Endodermal cell (in vitro differentiated cells): ENCODE measurements around the gene TPM4. TPM values are rescaled to one million over a fixed set of nuclear protein-coding genes. Genes with fewer than 3 reads are reported as not detected.

Source experiments
- DNase-seq: peaks from one replicate; pipeline ENCODE4 v3.0.0-alpha.2; 2017
- H3K27ac ChIP-seq: 2 replicates; pipeline ENCODE4 v1.5.1; 2013; ENCODE audit warnings: mild to moderate bottlenecking, low read depth, low read length, moderate library complexity
- H3K27me3 ChIP-seq: 2 replicates; pipeline ENCODE4 v1.6.1; 2013; ENCODE audit warnings: mild to moderate bottlenecking, low read length, moderate library complexity; ENCODE audit not compliant: insufficient read depth, control insufficient read depth, poor library complexity, severe bottlenecking
- H3K36me3 ChIP-seq: 2 replicates; pipeline ENCODE4 v1.7.0; 2013; ENCODE audit warnings: mild to moderate bottlenecking, low read length, moderate library complexity; ENCODE audit not compliant: control insufficient read depth, insufficient read depth
- H3K4me1 ChIP-seq: one replicate; pipeline ENCODE4 v1.7.0; 2013; ENCODE audit warnings: low read length; ENCODE audit not compliant: control insufficient read depth, insufficient read depth
- H3K4me3 ChIP-seq: 2 replicates; pipeline ENCODE4 v1.5.1; 2013; ENCODE audit warnings: mild to moderate bottlenecking, low read length, moderate library complexity
- H3K9ac ChIP-seq: 2 replicates; pipeline ENCODE4 v1.6.1; 2013; ENCODE audit warnings: mild to moderate bottlenecking, low read length, moderate library complexity; ENCODE audit not compliant: poor library complexity, severe bottlenecking; ENCODE audit errors: extremely low read depth
- H3K9me3 ChIP-seq: 2 replicates; pipeline ENCODE4 v1.6.1; 2013; ENCODE audit warnings: mild to moderate bottlenecking, low read length, moderate library complexity; ENCODE audit not compliant: control insufficient read depth
- H3K27ac Mint-ChIP-seq: 2 replicates; pipeline ENCODE4 v1.8.0; 2020; ENCODE audit warnings: mixed read lengths
- H3K27me3 Mint-ChIP-seq: 2 replicates; pipeline ENCODE4 v1.8.0; 2021; ENCODE audit warnings: mild to moderate bottlenecking, mixed read lengths; ENCODE audit not compliant: insufficient read depth
- H3K36me3 Mint-ChIP-seq: 2 replicates; pipeline ENCODE4 v1.8.0; 2020; ENCODE audit warnings: low read depth, mixed read lengths
- H3K4me1 Mint-ChIP-seq: 2 replicates; pipeline ENCODE4 v1.8.0; 2020; ENCODE audit warnings: mixed read lengths
- H3K4me3 Mint-ChIP-seq: 2 replicates; pipeline ENCODE4 v1.8.0; 2020; ENCODE audit warnings: mild to moderate bottlenecking, moderate library complexity, mixed read lengths
- H3K9me3 Mint-ChIP-seq: 2 replicates; pipeline ENCODE4 v1.8.0; 2020; ENCODE audit warnings: mild to moderate bottlenecking, mixed read lengths
- WGBS, 2 experiments: methylation state at CpG; one replicate each; pipeline versions ENCODE4 v1.1.5 to v1.1.7; 2013; ENCODE audit warnings: missing lambda C conversion rate in 2 of 2, mixed read lengths in 1 of 2; ENCODE audit not compliant: insufficient coverage in 1 of 2, insufficient read length in 1 of 2; 5-methylcytosine and 5-hydroxymethylcytosine counted together
- total RNA-seq, 2 donors: library from RNA; stranded (reverse); fragmentation: NEBNext Ultra II Directional in 1 of 2; extraction: Animal tissue kit (Norgen Biotek cat#: 25700) in 1 of 2; gene quantifications; 2 replicates in 1 of 2; 3 replicates in 1 of 2; pipeline ENCODE4 v1.2.1, GENCODE V29; 2021
- TF ChIP-seq, protein P1 (sequence below): fragments of 200-600 bp; sonication (generic); conservative IDR thresholded peaks from 2 replicates; pipeline ENCODE4 v1.5.0; 2021; ENCODE audit warnings: antibody characterized with exemption, mild to moderate bottlenecking

TPM4 gene
- total RNA-seq, 2 donors from 2014 or later, result 387 to 437 TPM

- peaks cover 7% of the 10 kb centered on the region for H3K27me3 Mint-ChIP-seq
- no peaks in the 10 kb centered on the region for H3K9me3 Mint-ChIP-seq
- Histone ChIP-seq H3K36me3 (no peaks in the 10 kb centered on the region), H3K9me3 (no peaks in the 10 kb centered on the region), H3K4me3 (no peak overlapping the region), H3K4me1 (no peaks in the 10 kb centered on the region), H3K9ac (no peak overlapping the region), H3K27ac (no peak overlapping the region), H3K27me3 (no peaks in the 10 kb centered on the region)
- no peak overlapping the region for H3K27ac Mint-ChIP-seq
- TF ChIP-seq, protein P1, sequence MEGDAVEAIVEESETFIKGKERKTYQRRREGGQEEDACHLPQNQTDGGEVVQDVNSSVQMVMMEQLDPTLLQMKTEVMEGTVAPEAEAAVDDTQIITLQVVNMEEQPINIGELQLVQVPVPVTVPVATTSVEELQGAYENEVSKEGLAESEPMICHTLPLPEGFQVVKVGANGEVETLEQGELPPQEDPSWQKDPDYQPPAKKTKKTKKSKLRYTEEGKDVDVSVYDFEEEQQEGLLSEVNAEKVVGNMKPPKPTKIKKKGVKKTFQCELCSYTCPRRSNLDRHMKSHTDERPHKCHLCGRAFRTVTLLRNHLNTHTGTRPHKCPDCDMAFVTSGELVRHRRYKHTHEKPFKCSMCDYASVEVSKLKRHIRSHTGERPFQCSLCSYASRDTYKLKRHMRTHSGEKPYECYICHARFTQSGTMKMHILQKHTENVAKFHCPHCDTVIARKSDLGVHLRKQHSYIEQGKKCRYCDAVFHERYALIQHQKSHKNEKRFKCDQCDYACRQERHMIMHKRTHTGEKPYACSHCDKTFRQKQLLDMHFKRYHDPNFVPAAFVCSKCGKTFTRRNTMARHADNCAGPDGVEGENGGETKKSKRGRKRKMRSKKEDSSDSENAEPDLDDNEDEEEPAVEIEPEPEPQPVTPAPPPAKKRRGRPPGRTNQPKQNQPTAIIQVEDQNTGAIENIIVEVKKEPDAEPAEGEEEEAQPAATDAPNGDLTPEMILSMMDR, result no peak
- H3K36me3 Mint-ChIP-seq, result no peaks in the 10 kb centered on the region
- no peak overlapping the region for H3K4me3 Mint-ChIP-seq
- no peak for DNase-seq
- WGBS, 2 experiments, result 74 to 82% methylated on average over 3 to 4 of the region's 4 CpGs
- H3K4me1 Mint-ChIP-seq, result peaks cover 2% of the 10 kb centered on the region
Measured at GRCh38 chr19:16141043-16141442, 64.7 kb downstream of the TPM4 start.

DNA sequence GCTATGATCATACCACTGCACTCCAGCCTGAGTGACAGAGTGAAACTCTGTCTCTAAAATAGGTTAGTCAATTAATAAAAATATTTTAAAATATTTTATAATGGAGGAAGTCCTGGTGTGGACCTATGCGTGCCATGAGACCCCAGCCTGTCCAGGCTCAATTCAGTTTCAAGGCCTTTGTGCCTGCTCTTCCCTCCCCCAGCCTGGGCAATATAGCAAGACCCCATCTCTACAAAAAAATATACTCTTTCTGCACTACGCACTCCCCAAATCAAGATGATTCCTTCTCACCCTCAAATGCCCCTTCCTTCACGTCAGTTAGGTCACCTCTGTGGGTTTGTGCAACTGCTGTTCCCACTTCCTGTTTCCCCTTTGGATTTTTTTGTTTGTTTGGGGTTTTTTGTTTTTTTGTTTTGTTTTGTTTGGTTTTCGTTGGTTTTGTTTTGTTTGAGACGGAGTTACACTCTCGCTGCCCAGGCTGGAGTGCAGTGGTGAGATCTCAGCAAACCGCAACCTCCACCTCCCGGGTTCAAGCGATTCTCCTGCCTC, 65.8 kb downstream of the TPM4 start:
- TF ChIP-seq, protein P1, result no peak
- H3K4me3 Mint-ChIP-seq, result no peak overlapping the region

DNA sequence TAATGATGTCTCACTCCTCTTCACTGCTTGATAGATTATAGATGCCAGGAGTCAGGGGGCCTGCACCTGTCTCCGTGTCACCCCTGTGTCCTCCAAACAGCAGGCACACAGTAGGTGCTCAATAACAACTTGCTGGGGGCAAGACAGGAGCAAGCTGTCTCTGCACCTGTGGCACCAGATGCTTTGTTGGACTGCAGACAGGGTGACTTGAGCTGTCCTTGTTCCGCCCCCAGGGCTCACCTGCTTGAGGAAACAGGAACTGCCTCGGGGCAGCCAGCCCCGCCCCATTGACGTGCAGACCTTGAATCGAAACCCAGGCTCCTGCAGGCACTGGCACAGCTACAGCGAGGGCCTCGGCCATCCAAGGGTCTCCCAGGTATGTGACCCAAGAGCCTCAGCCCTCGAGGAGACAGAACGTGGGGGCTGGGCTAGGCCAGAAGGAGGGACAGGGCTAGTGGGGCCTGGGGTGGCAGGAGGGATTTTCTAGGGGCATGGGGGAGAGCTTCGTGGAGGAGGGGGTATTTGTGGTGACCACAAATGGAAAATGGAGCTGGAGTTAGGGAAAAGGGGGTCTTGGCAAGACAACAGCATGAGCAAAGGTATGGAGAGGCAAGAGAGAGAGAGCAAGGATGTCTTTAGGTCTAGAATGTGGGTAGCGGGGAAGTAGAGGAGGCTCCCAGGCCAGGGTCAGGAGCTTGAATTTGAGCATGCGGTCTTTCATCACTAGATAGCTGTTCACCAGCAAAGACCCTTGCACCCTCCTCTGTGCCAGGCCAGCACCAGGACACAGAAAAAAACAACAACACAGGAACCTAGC, 67.3 kb downstream of the TPM4 start, which contains the start of gene HSH2D:
Gene HSH2D, plus strand, starts transcription at position 287 of the 817 bp plus-strand sequence. CDS start 5,066 bp downstream, outside the sequence.
- Histone ChIP-seq H3K36me3 (no peaks in the 10 kb centered on the region), H3K27ac (no peak within 1 kb of the TSS), H3K27me3 (no peaks in the 10 kb centered on the region), H3K4me1 (no peaks in the 10 kb centered on the region), H3K9me3 (no peaks in the 10 kb centered on the region), H3K9ac (no peak within 1 kb of the TSS), H3K4me3 (no peak within 1 kb of the TSS)
- TF ChIP-seq, protein P1, result no peak
- H3K27ac Mint-ChIP-seq, result peak within 1 kb of the TSS; percentile 78
- H3K27me3 Mint-ChIP-seq, result peaks cover 5% of the 10 kb centered on the region
- 68 to 72% methylated on average over 7 to 13 of the region's 13 CpGs for WGBS, 2 experiments
- H3K36me3 Mint-ChIP-seq, result no peaks in the 10 kb centered on the region
- DNase-seq, result peak; percentile 87
- H3K4me3 Mint-ChIP-seq, result peak within 1 kb of the TSS; percentile 25
- H3K4me1 Mint-ChIP-seq, result peaks cover 2% of the 10 kb centered on the region
- H3K9me3 Mint-ChIP-seq, result no peaks in the 10 kb centered on the region

More for the DNA sequence above, 65.8 kb downstream of the TPM4 start:
- H3K4me1 ChIP-seq, result no peaks in the 10 kb centered on the region
- no peaks in the 10 kb centered on the region for H3K9me3 Mint-ChIP-seq
- peaks cover 7% of the 10 kb centered on the region for H3K27me3 Mint-ChIP-seq
- no peaks in the 10 kb centered on the region for H3K36me3 ChIP-seq
- no peaks in the 10 kb centered on the region for H3K27me3 ChIP-seq
- no peak overlapping the region for H3K9ac ChIP-seq
- H3K9me3 ChIP-seq, result no peaks in the 10 kb centered on the region
- no peak overlapping the region for H3K27ac Mint-ChIP-seq
- no peak overlapping the region for H3K4me3 ChIP-seq
- WGBS, 2 experiments, result 92 to 93% methylated on average over 6 to 9 of the region's 9 CpGs
- peaks cover 2% of the 10 kb centered on the region for H3K4me1 Mint-ChIP-seq
- H3K36me3 Mint-ChIP-seq, result no peaks in the 10 kb centered on the region
- DNase-seq, result no peak
- H3K27ac ChIP-seq, result no peak overlapping the region
